ENCODE results near the gene PPP3CB.

Gene PPP3CB

DNA sequence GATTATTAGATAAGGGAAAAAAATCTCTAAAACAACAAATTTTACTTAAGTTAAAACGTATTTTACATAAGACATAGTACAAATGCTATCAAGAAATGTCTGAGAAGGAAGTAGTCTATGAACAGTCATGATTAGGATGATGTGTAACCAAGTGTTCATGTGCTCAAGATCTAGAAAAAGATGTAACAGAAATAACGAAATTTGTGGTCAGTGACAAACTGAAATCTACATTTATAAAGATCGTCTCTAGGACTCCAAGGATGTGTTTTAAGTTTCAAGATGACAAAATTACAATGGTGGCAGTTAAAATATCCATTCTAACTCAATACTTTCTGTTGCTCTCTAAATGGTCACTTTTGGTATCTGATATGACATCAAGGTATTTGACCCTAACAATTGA, 17.2 kb downstream of the PPP3CB start:
- DNase-seq: no peak

DNA sequence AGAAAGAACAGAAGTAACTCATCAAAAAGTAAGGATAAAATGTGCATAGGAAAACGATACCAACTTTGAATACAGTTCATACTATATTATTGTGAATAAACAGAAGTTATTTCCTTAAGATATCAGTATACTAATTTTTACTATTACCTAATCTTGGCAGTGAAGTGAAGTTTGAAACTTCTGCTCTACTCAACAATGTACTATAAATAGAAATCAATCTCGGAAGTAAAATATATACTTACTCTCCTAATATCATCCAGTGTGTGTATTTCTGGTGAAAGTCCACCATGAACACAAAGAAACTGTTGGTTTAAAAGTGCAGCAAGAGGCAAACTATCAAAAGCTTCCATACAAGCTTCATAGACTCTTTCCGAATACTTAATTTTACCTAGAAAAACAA, 24.6 kb downstream of the PPP3CB start:
- no peak for DNase-seq

DNA sequence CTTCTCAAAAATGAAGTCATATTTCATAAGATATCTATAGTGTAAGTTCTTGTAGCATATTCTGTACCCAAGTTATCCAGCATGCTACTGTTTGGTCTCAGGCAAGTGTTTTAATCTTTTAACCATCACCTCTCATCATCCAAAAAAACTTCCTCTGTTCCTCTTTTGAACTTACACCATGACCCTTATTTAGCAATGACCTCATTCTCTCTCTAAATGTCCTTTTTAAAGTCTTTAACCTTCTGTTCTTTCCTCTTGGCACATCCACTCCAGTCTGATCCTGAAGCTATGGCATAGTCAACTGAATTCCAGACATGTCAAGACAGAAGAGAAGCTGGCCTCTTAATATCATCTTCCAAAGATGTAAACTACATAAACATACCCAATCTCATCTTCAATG, 26.2 kb downstream of the PPP3CB start:
- no peak for DNase-seq

DNA sequence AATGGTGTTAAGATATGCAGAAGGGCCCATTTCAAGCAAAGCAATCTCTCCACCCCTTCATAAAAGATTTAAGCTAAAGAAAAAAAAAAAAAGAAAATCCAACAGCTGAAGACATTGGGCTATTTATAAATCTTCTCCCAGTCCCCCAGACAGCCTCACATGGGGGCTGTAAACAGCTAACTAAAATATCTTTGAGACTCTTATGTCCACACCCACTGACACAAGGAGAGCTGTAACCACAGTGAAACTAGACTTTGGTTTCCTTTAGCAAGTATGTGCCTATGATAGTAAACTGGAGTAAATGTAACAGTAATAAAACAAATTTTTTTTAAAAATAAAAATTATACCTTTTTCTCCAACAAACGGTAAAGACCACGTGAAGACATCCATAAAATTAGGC, 28.6 kb downstream of the PPP3CB start:
- DNase-seq: no peak

DNA sequence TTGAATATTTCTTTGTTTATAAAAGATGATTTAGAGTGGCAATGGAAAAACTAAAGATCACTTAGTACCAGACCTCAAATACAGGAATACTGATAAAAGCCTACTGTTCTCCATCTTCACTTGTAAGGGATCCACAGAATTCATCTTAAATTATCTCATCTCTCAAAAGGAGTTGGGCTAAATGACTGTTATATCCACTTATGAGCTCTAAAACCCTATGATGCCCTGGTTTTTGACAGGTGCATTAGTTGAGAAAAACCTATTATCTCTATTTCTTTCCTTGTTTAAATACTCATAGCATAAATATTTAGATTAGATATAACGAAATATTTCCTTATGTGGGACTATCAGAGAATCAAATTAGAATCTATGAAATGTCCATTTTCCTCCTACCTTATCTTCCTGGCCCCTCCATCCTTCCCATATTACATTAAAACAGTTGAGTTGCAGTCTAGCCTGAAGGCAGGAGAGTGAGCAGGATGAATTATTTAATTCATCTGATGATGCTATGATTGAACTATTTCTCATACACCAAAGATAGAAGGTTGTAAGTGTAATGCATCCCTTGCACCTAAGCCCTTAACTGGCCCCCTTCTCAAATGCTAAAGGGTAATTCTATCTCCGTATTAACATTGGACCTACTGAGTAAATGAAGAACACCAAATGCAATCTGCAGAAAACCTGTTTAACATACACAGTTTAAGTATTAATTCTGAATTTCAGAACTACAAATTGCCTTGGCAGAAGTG, 29.7 kb downstream of the PPP3CB start:
- no peak for DNase-seq

DNA sequence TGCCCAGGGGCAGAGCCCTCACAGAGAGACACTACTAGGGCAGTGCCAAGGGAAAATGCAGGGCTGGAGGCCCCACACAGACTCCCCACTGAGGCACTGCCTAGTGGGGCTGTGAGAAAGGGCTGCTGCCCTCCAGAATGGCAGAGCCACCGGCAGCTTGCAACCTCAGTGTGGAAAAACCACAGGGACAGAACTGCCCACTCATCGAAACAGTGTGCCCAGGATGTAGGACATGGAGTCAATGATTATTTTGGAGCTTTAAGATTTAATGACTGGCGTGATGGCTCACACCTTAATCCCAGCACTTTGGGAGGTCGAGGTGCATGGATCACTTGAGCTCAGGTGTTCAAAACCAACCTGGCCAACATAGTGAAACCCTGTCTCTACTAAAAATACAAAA, 34.9 kb downstream of the PPP3CB start:
- DNase-seq: no peak

DNA sequence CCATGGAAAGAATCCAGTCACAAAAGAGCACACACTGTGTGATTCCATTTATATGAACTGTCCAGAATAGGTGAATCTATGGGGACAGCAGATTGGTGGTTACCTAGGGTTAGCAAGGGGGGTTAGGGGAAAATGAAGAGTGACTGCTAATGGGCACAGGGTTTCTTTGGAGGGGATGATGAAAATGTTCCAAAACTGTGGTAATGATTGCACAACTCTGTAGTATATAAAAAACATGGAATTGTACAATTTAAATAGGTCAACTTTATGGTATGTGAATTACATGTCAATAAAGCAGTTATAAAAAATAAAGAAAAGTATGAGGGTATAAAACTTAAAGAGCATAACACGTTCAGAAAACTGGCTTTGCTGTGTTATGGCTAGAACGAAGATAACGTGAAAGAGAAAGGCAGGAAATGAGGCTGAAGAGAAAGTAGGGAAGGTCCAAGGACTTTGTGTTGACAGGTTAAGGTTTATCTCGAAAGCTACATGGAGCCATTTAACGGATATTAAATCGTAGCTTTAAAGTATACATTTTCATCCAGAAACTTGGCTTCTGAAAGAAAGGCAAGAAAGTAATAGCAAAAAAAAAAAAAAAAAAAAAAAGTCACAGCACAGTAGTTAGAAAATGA, 36.0 kb downstream of the PPP3CB start:
- DNase-seq: no peak

DNA sequence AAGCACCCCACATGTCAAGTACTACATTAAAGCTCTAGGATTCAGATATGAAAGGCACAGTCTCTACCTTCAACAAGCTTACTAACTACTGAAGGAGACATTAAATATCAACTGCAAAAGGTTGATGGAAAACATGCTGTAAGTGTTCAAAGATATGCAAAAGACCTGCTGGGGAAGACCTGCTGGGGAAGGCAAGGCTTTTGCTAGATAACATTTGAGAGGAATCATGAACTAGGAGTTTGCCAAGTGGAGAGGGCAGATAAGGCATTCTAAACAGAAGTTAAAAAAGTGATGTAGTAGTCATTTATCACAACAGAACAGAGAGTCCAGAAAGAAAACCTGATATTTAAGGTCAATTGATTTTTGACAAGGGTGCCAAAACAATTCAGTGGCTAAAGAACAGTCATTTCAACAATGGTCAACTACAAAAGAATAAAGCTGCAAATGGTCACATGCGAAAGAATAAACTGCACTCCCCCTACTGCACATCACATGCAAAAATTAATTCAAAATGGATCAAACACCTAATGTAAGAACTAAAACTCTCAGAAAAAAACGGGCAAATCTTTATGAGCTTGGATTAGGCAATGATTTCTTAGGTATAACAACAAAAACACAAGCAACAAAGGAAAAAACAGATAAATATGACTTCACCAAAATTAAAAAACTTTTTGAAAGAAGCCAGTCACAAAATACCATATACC, 39.5 kb downstream of the PPP3CB start:
- no peak for DNase-seq

DNA sequence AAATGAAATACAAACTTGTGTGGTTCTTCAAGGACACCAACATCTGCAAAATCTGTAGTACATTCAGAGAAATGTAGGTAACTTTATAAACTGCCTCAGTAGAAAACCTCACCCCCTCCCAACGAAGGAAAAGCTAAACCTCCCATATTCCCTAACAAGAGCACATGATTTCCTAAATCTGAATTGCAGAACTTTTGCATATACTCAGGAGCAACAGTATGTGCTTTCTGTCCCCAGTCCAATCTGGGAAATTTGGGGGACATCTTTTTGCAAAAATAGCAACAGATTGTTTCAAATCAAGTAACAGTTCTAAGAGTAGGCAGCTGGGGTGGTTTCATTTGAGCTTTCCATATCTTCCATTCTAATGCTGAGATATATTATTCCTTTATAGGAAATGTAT, 46.7 kb downstream of the PPP3CB start:
- DNase-seq: no peak

DNA sequence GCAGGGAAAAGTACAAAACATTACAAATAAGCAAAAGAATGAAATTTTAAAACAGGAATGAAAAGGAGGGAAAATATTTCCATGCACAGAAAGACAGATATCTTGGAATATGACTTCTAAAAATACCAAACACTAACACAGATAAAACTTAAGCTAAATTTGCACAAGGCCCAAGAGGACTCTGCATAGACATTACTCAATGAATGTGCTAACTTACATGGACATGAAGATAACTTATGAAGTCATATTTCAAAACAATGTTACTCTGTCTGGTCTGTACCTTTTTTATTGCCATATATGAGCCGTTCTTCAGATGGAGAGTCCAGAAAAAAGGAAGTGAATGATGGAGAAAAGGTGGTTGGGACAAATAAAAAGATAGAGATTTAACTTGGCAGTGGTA, 47.4 kb downstream of the PPP3CB start:
- DNase-seq: no peak

DNA sequence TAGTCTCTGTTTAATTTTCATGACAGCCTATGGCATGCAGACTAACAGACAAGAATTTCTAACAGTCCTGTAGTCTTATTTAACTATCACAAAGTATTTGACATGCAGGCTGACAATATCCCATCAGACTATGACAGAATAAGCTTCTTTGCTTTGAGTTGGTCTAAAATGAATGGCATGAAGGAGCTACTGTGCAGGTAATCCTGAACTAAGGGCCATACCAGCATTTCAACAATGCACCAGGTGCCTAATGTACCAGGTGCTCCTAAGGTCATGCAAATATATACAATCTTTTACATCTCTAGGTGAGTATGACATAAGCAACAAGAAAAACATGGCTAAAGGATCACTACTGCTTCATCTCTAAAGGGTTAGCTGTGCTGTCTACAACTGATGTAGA, 48.9 kb downstream of the PPP3CB start:
- DNase-seq: no peak

DNA sequence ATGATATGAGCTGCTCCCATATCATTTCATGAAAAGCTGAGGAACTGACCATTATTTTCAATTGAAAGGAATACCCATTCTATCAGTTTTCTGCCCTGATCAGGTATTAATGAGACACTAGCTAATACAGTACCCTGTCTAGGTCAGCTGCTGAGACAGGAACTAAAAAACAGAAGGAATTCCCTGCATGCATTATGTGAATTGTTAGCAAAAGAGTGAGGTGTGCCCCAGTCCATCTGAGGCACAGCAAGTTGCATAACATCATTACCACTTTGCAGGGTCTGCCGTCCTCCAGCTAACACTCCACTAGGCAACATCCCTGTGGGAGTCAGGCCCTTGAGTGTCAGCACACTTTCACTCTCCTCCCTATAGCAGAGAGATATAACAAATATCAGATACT, 51.4 kb downstream of the PPP3CB start:
- DNase-seq: no peak

DNA sequence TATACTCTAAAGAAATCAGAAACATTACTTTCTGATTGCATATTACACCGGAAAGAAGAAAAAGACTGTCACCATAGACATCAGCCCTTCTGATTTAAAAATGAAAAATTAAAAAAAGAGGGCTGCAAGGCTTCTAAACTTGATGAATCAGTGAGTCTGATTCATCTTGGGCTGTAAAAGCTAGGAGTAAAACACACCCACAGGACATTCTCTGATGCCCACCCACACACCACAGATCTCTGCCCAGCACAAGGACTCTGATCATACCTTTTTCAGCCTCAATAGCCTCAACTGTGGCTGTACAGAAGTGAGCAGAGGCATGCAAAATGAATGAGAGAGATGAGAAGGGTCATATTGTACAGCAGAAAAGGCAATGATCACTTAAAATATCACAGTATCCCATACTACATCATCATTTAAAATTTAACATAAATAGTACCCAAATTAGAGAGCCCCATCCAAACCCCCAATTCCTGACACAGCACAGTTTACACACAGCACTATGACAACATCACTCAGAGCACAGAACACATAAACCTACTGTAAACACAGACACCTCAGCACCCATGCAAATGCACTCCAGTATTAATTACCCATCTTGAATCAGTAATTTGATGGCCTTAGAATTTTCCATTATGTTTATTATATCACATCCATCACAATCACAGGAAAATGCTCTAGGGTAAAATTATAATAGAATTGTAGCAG, 56.1 kb downstream of the PPP3CB start:
- DNase-seq: no peak

DNA sequence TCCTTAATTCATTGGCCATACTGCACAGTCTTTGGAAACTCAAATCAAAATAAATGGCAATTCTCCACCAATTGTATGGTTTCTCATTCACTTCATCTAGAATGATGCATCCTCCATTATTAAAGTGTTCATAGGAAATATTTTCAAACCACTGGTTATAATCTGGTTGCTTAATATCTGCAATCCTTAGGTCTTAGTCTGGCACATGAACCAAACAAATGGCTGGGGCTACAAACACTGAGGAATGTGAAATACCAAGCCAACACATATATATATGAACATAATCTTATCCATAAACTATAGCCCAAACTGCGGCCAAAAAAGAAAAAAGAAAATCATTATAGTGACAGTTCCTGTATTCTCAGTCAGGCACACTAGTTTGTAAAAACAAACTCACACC, 56.8 kb downstream of the PPP3CB start:
- DNase-seq: no peak

DNA sequence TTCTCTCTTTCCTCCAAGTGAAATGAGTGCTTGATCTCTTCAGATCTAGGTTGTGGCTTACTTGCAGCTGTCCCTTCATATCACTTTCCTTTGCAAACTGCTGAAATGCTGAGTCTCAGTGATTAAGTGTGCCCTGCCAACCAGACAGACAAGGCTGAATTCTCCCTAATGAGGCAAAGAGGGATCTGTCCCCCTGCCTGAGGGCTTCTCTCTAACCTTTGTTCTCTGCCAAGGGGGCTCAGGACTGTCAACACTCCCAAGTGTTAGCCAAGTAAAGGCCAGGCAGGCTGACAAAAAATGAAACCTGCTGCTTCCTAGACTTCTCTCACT, 62.3 kb downstream of the PPP3CB start, which contains the start of gene MSS51:
Gene MSS51, minus strand, starts transcription at position 24 of the 330 bp plus-strand sequence. CDS start 5,277 bp downstream, outside the sequence.
- no peak for DNase-seq

DNA sequence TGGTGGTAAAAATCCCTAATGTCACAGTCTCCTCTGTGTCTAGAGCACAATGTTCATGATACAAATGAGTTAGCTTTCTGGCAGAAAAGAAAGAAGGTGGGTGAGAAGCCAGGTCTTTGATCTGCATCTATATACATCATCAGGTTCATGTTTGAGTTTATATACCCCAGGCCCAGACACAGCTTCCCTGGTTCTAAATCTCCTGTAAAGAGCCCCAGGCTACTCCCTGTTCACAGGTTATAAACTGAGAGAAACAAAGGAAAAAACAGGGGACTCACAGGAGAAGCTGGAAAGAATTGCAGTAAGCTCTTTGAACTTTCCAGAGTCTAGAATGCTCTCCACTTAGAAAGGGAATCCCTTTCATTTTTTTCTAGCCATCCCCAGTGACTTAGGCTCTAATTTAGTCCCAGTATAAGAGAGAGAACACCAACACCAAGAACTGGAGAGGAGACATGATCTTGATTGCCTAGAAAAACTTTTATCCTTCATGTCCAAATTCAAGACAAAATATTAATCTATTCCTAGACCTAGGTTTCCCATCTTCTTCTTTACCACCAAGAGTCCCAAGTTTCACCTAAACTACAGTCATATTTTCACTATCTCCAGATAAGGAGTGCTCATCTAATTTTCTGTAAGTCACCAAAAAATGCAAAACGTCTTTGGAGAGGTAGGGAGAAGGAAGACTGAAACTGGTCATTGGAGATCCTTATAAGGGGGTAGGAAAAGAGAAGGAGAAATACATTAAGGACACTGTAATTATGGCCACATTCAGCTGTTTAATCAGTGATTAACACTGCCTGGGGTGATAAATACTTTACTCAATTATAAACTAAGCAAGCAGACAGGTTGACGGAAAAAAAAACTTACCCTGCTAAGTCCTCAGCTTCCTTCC, 62.9 kb downstream of the PPP3CB start:
- no peak for DNase-seq

DNA sequence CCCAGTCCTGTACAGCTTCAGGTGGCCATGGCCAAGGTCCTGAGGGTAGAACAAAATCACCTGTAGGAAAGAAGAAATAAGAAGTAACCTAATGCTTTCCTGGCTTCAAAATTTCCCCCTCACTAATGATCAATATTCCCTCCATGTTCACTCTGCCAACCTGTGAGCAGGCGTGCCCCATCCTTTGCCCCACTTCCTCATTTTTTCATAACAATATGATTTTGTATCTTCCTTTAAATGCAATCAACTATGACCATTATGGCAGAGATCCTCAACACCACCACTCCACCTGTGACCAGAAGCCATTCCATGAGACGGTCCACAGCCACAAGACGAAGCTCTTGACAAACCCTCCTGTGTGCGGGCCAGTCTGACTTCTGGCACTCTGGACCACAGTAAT, 69.5 kb downstream of the PPP3CB start:
- DNase-seq: no peak

DNA sequence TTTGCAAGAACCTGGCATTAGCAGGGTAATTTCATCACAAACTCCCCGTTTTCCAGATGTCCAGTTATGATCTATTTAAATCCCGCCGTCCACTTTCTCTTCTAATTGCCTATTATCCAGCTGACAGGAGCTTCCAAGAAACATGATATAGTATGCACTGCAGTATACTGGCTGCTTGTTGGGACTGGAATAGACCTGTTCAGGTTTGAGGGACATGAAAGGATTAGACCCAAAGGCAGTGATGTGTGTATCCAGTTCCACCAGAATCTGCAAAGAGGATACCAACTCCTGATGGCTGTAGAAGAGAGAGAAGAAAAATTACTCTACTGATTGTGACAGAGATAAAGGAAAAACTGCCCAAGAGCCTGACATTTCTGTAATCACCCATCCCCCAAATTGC, 71.3 kb downstream of the PPP3CB start:
- DNase-seq: no peak

DNA sequence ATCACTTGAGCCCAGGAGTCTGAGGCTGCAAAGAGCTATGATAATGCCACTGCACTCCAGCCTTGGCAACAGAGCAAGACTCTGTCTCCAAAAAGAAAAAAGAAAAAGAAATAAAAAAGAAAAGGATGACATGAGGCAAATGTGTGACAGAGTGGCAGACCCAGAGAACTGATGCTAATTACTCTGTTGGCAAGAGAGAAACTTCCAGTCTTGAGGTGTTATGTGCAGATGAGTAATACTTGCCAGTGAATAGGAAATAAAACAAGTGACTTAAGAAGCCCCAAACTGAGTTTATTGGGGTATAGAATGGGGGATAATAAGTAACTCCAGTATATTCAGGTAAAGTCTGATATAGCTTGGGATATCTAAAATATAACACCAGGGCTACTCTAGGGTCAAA, 72.5 kb downstream of the PPP3CB start:
- no peak for DNase-seq

DNA sequence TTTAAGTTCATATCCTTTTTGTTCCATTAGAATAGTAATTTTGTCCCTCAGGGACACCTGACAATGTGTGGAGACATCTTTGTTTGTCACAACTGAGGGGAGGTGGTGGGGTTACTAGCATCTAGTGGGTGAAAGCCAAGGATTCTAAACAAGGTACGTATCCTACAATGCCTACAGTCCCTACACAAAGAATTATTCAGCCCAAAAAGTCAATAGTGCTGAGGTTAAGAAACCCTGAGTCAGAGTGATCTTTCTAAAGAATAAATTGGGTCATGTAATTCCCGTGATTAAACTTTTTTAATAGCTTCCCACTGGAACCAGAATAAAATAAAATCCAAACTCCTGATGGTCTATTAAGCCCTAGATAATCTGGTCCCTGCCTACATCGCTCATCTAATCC, 79.3 kb downstream of the PPP3CB start:
- DNase-seq: no peak

DNA sequence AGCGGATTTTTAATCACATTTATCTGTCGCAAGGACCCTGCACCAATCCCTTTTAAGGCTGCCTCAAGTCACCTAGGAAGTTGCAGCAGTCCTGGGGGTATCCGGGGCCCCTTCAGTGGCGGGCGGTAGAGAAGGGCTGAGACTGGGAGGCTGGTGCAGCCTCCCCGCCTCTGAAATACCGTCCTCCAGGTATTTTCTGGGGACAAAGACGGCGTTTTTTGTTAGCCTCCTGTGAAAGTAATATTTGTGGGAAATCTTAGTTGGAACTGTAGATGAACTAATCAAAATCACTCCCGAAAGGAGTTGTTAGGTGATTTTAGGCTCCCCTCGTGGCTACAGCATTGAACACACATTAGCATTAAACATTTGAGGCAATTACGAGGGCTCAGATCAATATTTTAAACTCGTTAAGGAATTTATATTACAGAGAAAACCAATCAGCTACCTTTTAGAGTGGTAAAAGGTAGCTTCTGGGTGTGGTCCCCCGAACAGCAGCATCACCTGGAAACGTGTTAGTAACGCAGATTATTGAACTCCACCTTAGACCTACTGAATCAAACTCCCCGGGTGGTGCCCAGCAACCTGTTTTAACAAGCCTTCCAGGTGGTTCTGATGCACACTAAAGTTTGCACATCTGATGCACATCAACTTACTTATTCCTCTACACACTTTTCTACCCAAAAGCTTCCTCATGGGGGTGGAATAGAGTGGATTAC, 81.4 kb downstream of the PPP3CB start:
- DNase-seq: no peak

Data from NCI-H446 (cell line).